ENCODE data around the gene DOCK1. TPM values are rescaled to one million over a fixed set of nuclear protein-coding genes. Genes with fewer than 3 reads are reported as not detected.
A peak's percentile ranks its signal among the peaks of the same experiment; 100 is the strongest.

DOCK1 gene
- total RNA-seq, 1 donor from 2014 or later, result 72.6 TPM

- no peak for DNase-seq (ENCODE audit: low spot score)
- H3K4me2 ChIP-seq, result no peak overlapping the region
Observed at GRCh38 chr10:127149501-127150081, 244.4 kb downstream of the DOCK1 start.

GRCh38 chr10:127150136-127150535, 244.9 kb downstream of the DOCK1 start:
- no peaks in the 10 kb centered on the region for H3K27me3 ChIP-seq
- no peaks in the 10 kb centered on the region for H3K4me1 ChIP-seq
- no peaks in the 10 kb centered on the region for H3K79me2 ChIP-seq (ENCODE audit: low read depth)
- H3F3A ChIP-seq (ENCODE audit: low read depth), result no peaks in the 10 kb centered on the region
- no peak overlapping the region for H3K27ac ChIP-seq
- H3K4me3 ChIP-seq, result no peak overlapping the region
- peaks cover 6% of the 10 kb centered on the region for H3K36me3 Mint-ChIP-seq
- no peaks in the 10 kb centered on the region for H3K36me3 ChIP-seq
- peaks cover 2% of the 10 kb centered on the region for H3K27me3 Mint-ChIP-seq (ENCODE audit: insufficient read depth, low read depth)
- H3K4me3 Mint-ChIP-seq, result no peak overlapping the region
- H3K4me1 Mint-ChIP-seq, result peaks cover 32% of the 10 kb centered on the region
- peaks cover 8% of the 10 kb centered on the region for H3K9me3 Mint-ChIP-seq
- no peak overlapping the region for H3K9ac ChIP-seq
- H3K27ac Mint-ChIP-seq, result peak overlapping the region; percentile 74
- no peak for DNase-seq (ENCODE audit: low spot score)
- TF ChIP-seq EZH2 (IDR thresholded peaks at IDR 0.05), result no peak
- no peak for TF ChIP-seq EZH2phosphoT487 (IDR thresholded peaks at IDR 0.05)
- TF ChIP-seq CTCF (IDR thresholded peaks at IDR 0.05), result no peak
- no peaks in the 10 kb centered on the region for H3K9me3 ChIP-seq (ENCODE audit: low read depth)
- H2AFZ ChIP-seq (replicated peaks), result no peak overlapping the region
- peaks cover 9% of the 10 kb centered on the region for H4K20me1 ChIP-seq (ENCODE audit: low read depth)
- H3K4me2 ChIP-seq, result no peak overlapping the region

More at GRCh38 chr10:127149501-127150081, 244.4 kb downstream of the DOCK1 start:
- peaks cover 2% of the 10 kb centered on the region for H3K27me3 Mint-ChIP-seq (ENCODE audit: insufficient read depth, low read depth)
- H3K27me3 ChIP-seq, result no peaks in the 10 kb centered on the region
- peak overlapping the region; percentile 74 for H3K27ac Mint-ChIP-seq
- H3K9ac ChIP-seq, result no peak overlapping the region
- H3K9me3 Mint-ChIP-seq, result peaks cover 8% of the 10 kb centered on the region
- H3K4me1 ChIP-seq, result no peaks in the 10 kb centered on the region
- H3K9me3 ChIP-seq (ENCODE audit: low read depth), result no peaks in the 10 kb centered on the region
- no peak overlapping the region for H3K27ac ChIP-seq
- no peak overlapping the region for H2AFZ ChIP-seq (replicated peaks)
- peaks cover 9% of the 10 kb centered on the region for H4K20me1 ChIP-seq (ENCODE audit: low read depth)
- no peaks in the 10 kb centered on the region for H3K79me2 ChIP-seq (ENCODE audit: low read depth)
- H3K4me1 Mint-ChIP-seq, result peaks cover 32% of the 10 kb centered on the region
- H3K36me3 ChIP-seq, result no peaks in the 10 kb centered on the region
- H3K36me3 Mint-ChIP-seq, result peaks cover 6% of the 10 kb centered on the region
- H3K4me3 Mint-ChIP-seq, result no peak overlapping the region
- no peak overlapping the region for H3K4me3 ChIP-seq
- TF ChIP-seq EZH2 (IDR thresholded peaks at IDR 0.05) (no peak), CTCF (IDR thresholded peaks at IDR 0.05) (no peak), EZH2phosphoT487 (IDR thresholded peaks at IDR 0.05) (no peak)
- no peaks in the 10 kb centered on the region for H3F3A ChIP-seq (ENCODE audit: low read depth)

- Histone ChIP-seq H3K4me1 (no peaks in the 10 kb centered on the region), H3K27ac (no peak overlapping the region), H3K4me2 (no peak overlapping the region), H3K9me3 (ENCODE audit: low read depth) (no peaks in the 10 kb centered on the region), H3K79me2 (ENCODE audit: low read depth) (no peaks in the 10 kb centered on the region), H2AFZ (replicated peaks) (no peak overlapping the region), H3K36me3 (no peaks in the 10 kb centered on the region), H3K4me3 (no peak overlapping the region), H3F3A (ENCODE audit: low read depth) (no peaks in the 10 kb centered on the region), H4K20me1 (ENCODE audit: low read depth) (peaks cover 12% of the 10 kb centered on the region), H3K27me3 (no peaks in the 10 kb centered on the region), H3K9ac (no peak overlapping the region)
- Mint-ChIP-seq H3K27ac (no peak overlapping the region), H3K4me3 (no peak overlapping the region), H3K27me3 (ENCODE audit: insufficient read depth, low read depth) (peaks cover 2% of the 10 kb centered on the region), H3K36me3 (peaks cover 6% of the 10 kb centered on the region), H3K4me1 (peaks cover 30% of the 10 kb centered on the region), H3K9me3 (peaks cover 8% of the 10 kb centered on the region)
- TF ChIP-seq EZH2phosphoT487 (IDR thresholded peaks at IDR 0.05) (no peak), EZH2 (IDR thresholded peaks at IDR 0.05) (no peak), CTCF (IDR thresholded peaks at IDR 0.05) (no peak)
- no peak for DNase-seq (ENCODE audit: low spot score)
Observed at GRCh38 chr10:127151541-127151940, 246.3 kb downstream of the DOCK1 start.
